GM21515 (cell line): Measurements from ENCODE around the gene TMEM200A.
A peak's percentile ranks its signal among the peaks of the same experiment; 100 is the strongest.
"Not testable (repeated sequence)": the region's sequence is repeated elsewhere in the genome, so short reads cannot be mapped to it uniquely, and the experiment has no call there.

Source experiments
- ATAC-seq: cut with Tn5 transposase; IDR thresholded peaks from one replicate; pipeline ENCODE4 v1.9.1; 2021; ENCODE audit not compliant: unreplicated experiment

The TMEM200A gene

GRCh38 chr6:130365166-130366106, at the start of gene TMEM200A:
Gene TMEM200A (plus strand): TSS chr6:130366017. CDS start chr6:130440423, 74,406 bp downstream.
- ATAC-seq = peak; percentile 71

- ATAC-seq = no peak
These were observed 44.9 kb upstream of the TMEM200A start for GRCh38 chr6:130320908-130321307.

- peak; percentile 73 for ATAC-seq
These were observed 43.0 kb upstream of the TMEM200A start for GRCh38 chr6:130322673-130323268.

GRCh38 chr6:130324657-130325056, 41.2 kb upstream of the TMEM200A start:
- no peak for ATAC-seq

- ATAC-seq = no peak
These were observed 39.3 kb upstream of the TMEM200A start for GRCh38 chr6:130326496-130326895.

GRCh38 chr6:130337534-130337933, 28.3 kb upstream of the TMEM200A start:
- no peak for ATAC-seq

GRCh38 chr6:130346324-130346723, 19.5 kb upstream of the TMEM200A start:
- ATAC-seq = not testable (repeated sequence)

GRCh38 chr6:130354322-130354721, 11.5 kb upstream of the TMEM200A start:
- no peak for ATAC-seq

- no peak for ATAC-seq
These were observed 10.2 kb upstream of the TMEM200A start for GRCh38 chr6:130355572-130355971.

- no peak for ATAC-seq
These were observed 8.4 kb upstream of the TMEM200A start for GRCh38 chr6:130357436-130357835.

- no peak for ATAC-seq
These were observed 6.1 kb upstream of the TMEM200A start for GRCh38 chr6:130359736-130360135.

- no peak for ATAC-seq
These were observed 3.7 kb upstream of the TMEM200A start for GRCh38 chr6:130362128-130362527.

GRCh38 chr6:130364224-130364780, 1.5 kb upstream of the TMEM200A start:
- no peak for ATAC-seq

- ATAC-seq = no peak
These were observed 539 bp downstream of the TMEM200A start for GRCh38 chr6:130366107-130367005.

GRCh38 chr6:130367767-130368166, 1.9 kb downstream of the TMEM200A start:
- ATAC-seq = no peak

GRCh38 chr6:130368576-130368975, 2.8 kb downstream of the TMEM200A start:
- no peak for ATAC-seq

- no peak for ATAC-seq
These were observed 4.0 kb downstream of the TMEM200A start for GRCh38 chr6:130369831-130370230.

GRCh38 chr6:130371921-130372420, 6.2 kb downstream of the TMEM200A start:
- no peak for ATAC-seq

GRCh38 chr6:130372786-130373185, 7.0 kb downstream of the TMEM200A start:
- no peak for ATAC-seq

- ATAC-seq = no peak
These were observed 8.2 kb downstream of the TMEM200A start for GRCh38 chr6:130373992-130374391.

- ATAC-seq = no peak
These were observed 11.1 kb downstream of the TMEM200A start for GRCh38 chr6:130376936-130377335.
